NB4 (cell line): ENCODE measurements around the gene MPDU1.

Experiments used
- DNase-seq: peaks from one replicate; pipeline ENCODE4 v3.0.0; 2010; ENCODE audit warnings: low read depth
- H3K4me3 ChIP-seq: one replicate; pipeline ENCODE4 v1.5.1; 2011; ENCODE audit warnings: mild to moderate bottlenecking, low read depth, low read length, moderate library complexity
- CTCF ChIP-seq: IDR thresholded peaks from one replicate; pipeline ENCODE4 v1.5.1; 2012; ENCODE audit warnings: low read depth, low read length
- MAX ChIP-seq: IDR thresholded peaks from 2 replicates; pipeline ENCODE4 v1.6.1; 2011; ENCODE audit warnings: low read depth, low read length
- MYC ChIP-seq: IDR thresholded peaks from 2 replicates; pipeline ENCODE4 v1.6.1; 2011; ENCODE audit warnings: low read depth, low read length
- POLR2A ChIP-seq: IDR thresholded peaks from 2 replicates; pipeline ENCODE4 v1.6.1; 2011; ENCODE audit warnings: mild to moderate bottlenecking; ENCODE audit not compliant: insufficient read length; ENCODE audit errors: extremely low read depth

The MPDU1 gene

GRCh38 chr17:7553356-7553755 is 30.3 kb upstream of the MPDU1 start:
- DNase-seq: no peak
- H3K4me3 ChIP-seq: no peak overlapping the region
- TF ChIP-seq POLR2A (no peak), MAX (no peak), MYC (no peak), CTCF (no peak)

GRCh38 chr17:7555320-7555948 is 28.2 kb upstream of the MPDU1 start:
- no peak for TF ChIP-seq POLR2A
- no peak for TF ChIP-seq CTCF
- TF ChIP-seq MYC: no peak
- no peak for DNase-seq
- no peak overlapping the region for H3K4me3 ChIP-seq

GRCh38 chr17:7556627-7557026 is 27.0 kb upstream of the MPDU1 start:
- no peak overlapping the region for H3K4me3 ChIP-seq
- TF ChIP-seq MYC (no peak), POLR2A (no peak), MAX (no peak), CTCF (no peak)
- no peak for DNase-seq

- no peak for DNase-seq
- H3K4me3 ChIP-seq: no peak overlapping the region
- TF ChIP-seq POLR2A: no peak
- TF ChIP-seq CTCF: no peak
- no peak for TF ChIP-seq MYC
- no peak for TF ChIP-seq MAX
Observed at GRCh38 chr17:7557147-7557764, 26.4 kb upstream of the MPDU1 start.

GRCh38 chr17:7557775-7558543 is 25.7 kb upstream of the MPDU1 start:
- no peak for TF ChIP-seq CTCF
- TF ChIP-seq MYC: no peak
- no peak for TF ChIP-seq MAX
- TF ChIP-seq POLR2A: peak; percentile 57
- peak; percentile 91 for DNase-seq
- H3K4me3 ChIP-seq: peak overlapping the region; percentile 48
